ENCODE data around the gene CFAP65. TPM values are rescaled to one million over a fixed set of nuclear protein-coding genes. Genes with fewer than 3 reads are reported as not detected.

CFAP65 gene
- total RNA-seq, 1 experiment from 2014 or later: 0.44 TPM

DNA sequence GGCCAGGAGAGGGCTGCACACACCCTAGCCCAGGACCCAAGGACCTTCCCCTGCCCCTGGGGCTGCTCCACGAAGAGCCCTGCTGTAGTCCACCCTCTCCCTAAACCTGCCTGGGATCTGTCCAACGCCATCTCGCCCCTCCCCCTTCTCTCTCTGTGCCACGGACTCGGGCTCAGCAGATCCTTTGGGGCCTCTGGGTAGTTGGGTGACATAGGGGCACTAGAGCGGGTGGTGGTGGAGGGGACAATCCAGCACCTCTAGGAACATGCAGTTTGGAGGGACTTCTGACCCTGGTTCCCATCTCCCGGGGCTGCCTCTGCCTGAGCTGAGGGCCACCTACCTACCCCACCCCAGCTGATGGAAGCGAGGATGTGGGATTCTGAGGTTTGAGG, 40.8 kb downstream of the CFAP65 start (continued):
- TF ChIP-seq, protein P1, sequence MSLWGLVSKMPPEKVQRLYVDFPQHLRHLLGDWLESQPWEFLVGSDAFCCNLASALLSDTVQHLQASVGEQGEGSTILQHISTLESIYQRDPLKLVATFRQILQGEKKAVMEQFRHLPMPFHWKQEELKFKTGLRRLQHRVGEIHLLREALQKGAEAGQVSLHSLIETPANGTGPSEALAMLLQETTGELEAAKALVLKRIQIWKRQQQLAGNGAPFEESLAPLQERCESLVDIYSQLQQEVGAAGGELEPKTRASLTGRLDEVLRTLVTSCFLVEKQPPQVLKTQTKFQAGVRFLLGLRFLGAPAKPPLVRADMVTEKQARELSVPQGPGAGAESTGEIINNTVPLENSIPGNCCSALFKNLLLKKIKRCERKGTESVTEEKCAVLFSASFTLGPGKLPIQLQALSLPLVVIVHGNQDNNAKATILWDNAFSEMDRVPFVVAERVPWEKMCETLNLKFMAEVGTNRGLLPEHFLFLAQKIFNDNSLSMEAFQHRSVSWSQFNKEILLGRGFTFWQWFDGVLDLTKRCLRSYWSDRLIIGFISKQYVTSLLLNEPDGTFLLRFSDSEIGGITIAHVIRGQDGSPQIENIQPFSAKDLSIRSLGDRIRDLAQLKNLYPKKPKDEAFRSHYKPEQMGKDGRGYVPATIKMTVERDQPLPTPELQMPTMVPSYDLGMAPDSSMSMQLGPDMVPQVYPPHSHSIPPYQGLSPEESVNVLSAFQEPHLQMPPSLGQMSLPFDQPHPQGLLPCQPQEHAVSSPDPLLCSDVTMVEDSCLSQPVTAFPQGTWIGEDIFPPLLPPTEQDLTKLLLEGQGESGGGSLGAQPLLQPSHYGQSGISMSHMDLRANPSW (CRISPR knock-in tag; conservative IDR thresholded peaks at IDR 0.05; ENCODE audit: low read depth): no peak

DNA sequence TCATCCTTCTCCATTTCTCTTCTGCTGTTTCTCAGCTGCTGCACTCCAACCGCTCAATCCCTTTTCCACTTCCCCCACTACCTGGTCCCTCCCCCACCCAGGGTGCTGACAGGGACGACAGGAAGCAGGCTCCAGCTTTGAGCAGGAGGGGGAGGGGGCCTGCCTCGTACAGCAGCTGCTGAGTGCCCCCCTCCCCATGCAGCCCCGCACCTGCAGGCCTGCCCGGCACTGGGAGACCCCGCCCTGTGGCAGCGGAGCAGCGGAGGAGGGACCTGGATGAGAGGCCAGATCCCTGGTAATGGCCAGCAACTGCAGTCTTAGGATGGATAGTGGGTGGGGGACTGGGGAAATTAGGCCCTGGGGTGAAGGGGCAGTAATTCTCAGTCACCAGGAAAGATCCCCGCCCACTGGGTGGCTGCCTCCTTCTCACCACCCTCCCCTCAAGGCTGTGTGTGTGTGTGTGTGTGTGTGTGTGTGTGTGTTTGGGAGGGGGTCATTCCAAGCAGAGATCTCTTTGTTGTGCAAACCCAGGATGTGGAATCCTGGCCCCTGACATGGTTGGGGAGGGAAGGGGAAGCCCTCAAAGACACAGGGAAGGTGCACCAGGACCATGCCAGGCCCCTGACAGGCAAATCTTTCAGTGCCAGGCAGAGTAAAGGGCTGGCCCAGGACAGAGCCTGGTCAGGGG, 41.3 kb downstream of the CFAP65 start:
- no peaks in the 10 kb centered on the region for H3K36me3 Mint-ChIP-seq
- ChIA-PET CTCF (interaction anchor here (0.6 to 10.6 kb wide), 7 partner anchors 8 to 139 kb away, joined by 3 to 158 read pairs (median 17); partner anchors contain the start of genes CRYBA2 and FEV), POLR2A (no interaction called here)
- no peaks in the 10 kb centered on the region for H3K9me3 Mint-ChIP-seq
- H3K4me1 Mint-ChIP-seq: peaks cover 24% of the 10 kb centered on the region
- H3K27me3 Mint-ChIP-seq (ENCODE audit: low read depth): peaks cover 100% of the 10 kb centered on the region
- no peak overlapping the region for H3K27ac Mint-ChIP-seq
- peak overlapping the region; percentile 43 for H3K4me3 Mint-ChIP-seq
- ATAC-seq (peak; percentile 9), DNase-seq (ENCODE audit: low spot score) (peak; percentile 68)
- no peak for TF ChIP-seq ZNF671 (CRISPR knock-in tag; IDR thresholded peaks at IDR 0.05)
- 0 out of 2 replicates have a peak, but pooled peaks have one; percentile 24 for TF ChIP-seq RELA (CRISPR knock-in tag; IDR thresholded peaks at IDR 0.05; ENCODE audit: borderline replicate concordance)
- 0 out of 2 replicates have a peak, but pooled peaks have one; percentile 21 for TF ChIP-seq ZNF423 (CRISPR knock-in tag; IDR thresholded peaks at IDR 0.05)
- TF ChIP-seq FOXP1 (CRISPR knock-in tag; IDR thresholded peaks at IDR 0.05; ENCODE audit: borderline replicate concordance): peak; percentile 44; the same call in 1 of the 2 replicates
- TF ChIP-seq, protein P2, sequence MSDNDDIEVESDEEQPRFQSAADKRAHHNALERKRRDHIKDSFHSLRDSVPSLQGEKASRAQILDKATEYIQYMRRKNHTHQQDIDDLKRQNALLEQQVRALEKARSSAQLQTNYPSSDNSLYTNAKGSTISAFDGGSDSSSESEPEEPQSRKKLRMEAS (CRISPR knock-in tag; IDR thresholded peaks at IDR 0.05): peak; percentile 52; the same call in 1 of the 2 replicates
- TF ChIP-seq, protein P3, sequence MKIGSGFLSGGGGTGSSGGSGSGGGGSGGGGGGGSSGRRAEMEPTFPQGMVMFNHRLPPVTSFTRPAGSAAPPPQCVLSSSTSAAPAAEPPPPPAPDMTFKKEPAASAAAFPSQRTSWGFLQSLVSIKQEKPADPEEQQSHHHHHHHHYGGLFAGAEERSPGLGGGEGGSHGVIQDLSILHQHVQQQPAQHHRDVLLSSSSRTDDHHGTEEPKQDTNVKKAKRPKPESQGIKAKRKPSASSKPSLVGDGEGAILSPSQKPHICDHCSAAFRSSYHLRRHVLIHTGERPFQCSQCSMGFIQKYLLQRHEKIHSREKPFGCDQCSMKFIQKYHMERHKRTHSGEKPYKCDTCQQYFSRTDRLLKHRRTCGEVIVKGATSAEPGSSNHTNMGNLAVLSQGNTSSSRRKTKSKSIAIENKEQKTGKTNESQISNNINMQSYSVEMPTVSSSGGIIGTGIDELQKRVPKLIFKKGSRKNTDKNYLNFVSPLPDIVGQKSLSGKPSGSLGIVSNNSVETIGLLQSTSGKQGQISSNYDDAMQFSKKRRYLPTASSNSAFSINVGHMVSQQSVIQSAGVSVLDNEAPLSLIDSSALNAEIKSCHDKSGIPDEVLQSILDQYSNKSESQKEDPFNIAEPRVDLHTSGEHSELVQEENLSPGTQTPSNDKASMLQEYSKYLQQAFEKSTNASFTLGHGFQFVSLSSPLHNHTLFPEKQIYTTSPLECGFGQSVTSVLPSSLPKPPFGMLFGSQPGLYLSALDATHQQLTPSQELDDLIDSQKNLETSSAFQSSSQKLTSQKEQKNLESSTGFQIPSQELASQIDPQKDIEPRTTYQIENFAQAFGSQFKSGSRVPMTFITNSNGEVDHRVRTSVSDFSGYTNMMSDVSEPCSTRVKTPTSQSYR (CRISPR knock-in tag; IDR thresholded peaks at IDR 0.05): peak; percentile 81; the same call in 1 of the 2 replicates
- TF ChIP-seq ZNF121 (CRISPR knock-in tag; IDR thresholded peaks at IDR 0.05): 0 out of 2 replicates have a peak, but pooled peaks have one; percentile 8
- TF ChIP-seq SOX15 (CRISPR knock-in tag; IDR thresholded peaks at IDR 0.05): no peak
- no peak for TF ChIP-seq ZNF232 (CRISPR knock-in tag; IDR thresholded peaks at IDR 0.05)
- TF ChIP-seq NR3C1 (CRISPR knock-in tag; conservative IDR thresholded peaks at IDR 0.05; ENCODE audit: low read depth): 0 out of 2 replicates have a peak, but pooled peaks have one; percentile 65
- no peak for TF ChIP-seq RORB (CRISPR knock-in tag; IDR thresholded peaks at IDR 0.05)
- TF ChIP-seq TP53 (CRISPR knock-in tag; IDR thresholded peaks at IDR 0.05): peak; percentile 67; the same call in 1 of the 2 replicates
- 0 out of 2 replicates have a peak, but pooled peaks have one; percentile 26 for TF ChIP-seq ZBTB21 (CRISPR knock-in tag; IDR thresholded peaks at IDR 0.05; ENCODE audit: borderline replicate concordance)
- TF ChIP-seq ESRRA (CRISPR knock-in tag; IDR thresholded peaks at IDR 0.05; ENCODE audit: borderline replicate concordance): no peak

DNA sequence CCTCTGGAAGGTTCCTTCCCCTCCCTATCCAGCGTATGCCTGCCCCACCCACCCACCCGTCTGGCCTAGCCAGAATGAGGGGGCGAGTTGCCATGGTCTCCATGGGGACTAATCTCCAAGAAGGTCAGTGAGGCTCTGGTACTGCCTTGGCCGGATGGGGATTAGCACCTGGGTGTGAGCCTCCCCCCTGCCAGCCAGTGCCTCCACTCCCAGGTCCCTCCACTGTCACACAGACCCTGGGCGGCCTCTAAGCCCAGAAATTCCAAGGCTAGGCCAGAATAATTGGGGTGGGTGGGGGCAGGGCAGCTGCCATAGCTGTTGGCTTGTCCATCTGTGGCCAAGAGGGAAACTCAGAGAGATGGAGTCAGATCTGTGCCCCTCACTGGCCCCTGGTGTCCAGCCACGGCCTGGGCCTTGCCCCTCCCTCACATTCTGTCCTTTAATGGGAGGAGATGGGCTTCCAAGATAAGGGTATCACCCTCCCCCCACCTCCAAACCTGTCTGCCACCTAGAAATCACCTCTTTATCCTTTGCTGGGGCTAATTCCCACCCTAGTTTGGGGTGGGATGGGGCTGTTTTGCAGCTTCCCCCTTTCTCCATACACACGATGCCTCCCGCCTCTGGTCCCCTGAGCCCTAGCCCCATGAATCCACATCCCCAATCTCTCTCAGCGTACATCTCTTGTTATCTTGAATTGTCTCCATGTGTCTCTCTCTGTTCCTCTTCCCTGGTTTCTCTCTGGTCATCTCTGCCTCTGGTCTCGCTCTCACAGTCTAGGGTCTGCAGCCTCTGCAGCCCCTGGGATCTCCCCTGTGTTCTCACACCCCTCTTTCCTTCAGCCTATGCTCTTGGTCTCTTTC, 42.1 kb downstream of the CFAP65 start:
- H3K9me3 Mint-ChIP-seq: no peaks in the 10 kb centered on the region
- CTCF ChIA-PET: interaction anchor here (0.6 to 10.6 kb wide), 6 partner anchors 7 to 138 kb away, joined by 3 to 158 read pairs (median 5); partner anchors contain the start of genes CRYBA2 and FEV
- peak overlapping the region; percentile 43 for H3K4me3 Mint-ChIP-seq
- ATAC-seq (no peak), DNase-seq (ENCODE audit: low spot score) (no peak)
- peaks cover 25% of the 10 kb centered on the region for H3K4me1 Mint-ChIP-seq
- H3K27me3 Mint-ChIP-seq (ENCODE audit: low read depth): peaks cover 100% of the 10 kb centered on the region
- POLR2A ChIA-PET: no interaction called here
- H3K36me3 Mint-ChIP-seq: no peaks in the 10 kb centered on the region
- H3K27ac Mint-ChIP-seq: no peak overlapping the region
- TF ChIP-seq, protein P1 (CRISPR knock-in tag; conservative IDR thresholded peaks at IDR 0.05; ENCODE audit: low read depth): no peak
- TF ChIP-seq, protein P4, sequence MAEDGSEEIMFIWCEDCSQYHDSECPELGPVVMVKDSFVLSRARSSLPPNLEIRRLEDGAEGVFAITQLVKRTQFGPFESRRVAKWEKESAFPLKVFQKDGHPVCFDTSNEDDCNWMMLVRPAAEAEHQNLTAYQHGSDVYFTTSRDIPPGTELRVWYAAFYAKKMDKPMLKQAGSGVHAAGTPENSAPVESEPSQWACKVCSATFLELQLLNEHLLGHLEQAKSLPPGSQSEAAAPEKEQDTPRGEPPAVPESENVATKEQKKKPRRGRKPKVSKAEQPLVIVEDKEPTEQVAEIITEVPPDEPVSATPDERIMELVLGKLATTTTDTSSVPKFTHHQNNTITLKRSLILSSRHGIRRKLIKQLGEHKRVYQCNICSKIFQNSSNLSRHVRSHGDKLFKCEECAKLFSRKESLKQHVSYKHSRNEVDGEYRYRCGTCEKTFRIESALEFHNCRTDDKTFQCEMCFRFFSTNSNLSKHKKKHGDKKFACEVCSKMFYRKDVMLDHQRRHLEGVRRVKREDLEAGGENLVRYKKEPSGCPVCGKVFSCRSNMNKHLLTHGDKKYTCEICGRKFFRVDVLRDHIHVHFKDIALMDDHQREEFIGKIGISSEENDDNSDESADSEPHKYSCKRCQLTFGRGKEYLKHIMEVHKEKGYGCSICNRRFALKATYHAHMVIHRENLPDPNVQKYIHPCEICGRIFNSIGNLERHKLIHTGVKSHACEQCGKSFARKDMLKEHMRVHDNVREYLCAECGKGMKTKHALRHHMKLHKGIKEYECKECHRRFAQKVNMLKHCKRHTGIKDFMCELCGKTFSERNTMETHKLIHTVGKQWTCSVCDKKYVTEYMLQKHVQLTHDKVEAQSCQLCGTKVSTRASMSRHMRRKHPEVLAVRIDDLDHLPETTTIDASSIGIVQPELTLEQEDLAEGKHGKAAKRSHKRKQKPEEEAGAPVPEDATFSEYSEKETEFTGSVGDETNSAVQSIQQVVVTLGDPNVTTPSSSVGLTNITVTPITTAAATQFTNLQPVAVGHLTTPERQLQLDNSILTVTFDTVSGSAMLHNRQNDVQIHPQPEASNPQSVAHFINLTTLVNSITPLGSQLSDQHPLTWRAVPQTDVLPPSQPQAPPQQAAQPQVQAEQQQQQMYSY (CRISPR knock-in tag; IDR thresholded peaks at IDR 0.05): no peak
- TF ChIP-seq, protein P5, sequence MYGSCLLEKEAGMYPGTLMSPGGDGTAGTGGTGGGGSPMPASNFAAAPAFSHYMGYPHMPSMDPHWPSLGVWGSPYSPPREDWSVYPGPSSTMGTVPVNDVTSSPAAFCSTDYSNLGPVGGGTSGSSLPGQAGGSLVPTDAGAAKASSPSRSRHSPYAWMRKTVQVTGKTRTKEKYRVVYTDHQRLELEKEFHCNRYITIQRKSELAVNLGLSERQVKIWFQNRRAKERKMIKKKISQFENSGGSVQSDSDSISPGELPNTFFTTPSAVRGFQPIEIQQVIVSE (CRISPR knock-in tag; IDR thresholded peaks at IDR 0.05; ENCODE audit: borderline replicate concordance): no peak
